Uterus (tissue), 4 donors: ENCODE results near the gene LY6G5B. TPM values are rescaled to one million over a fixed set of nuclear protein-coding genes. Genes with fewer than 3 reads are reported as not detected.

Experiments
- DNase-seq, 2 donors: peaks; one replicate each; pipeline ENCODE4 v3.0.0-alpha.2; 2019 to 2020
- H3K27ac ChIP-seq, 2 donors: fragments of 200-600 bp; sonication (generic); 1 replicate in 1 of 2; 2 replicates in 1 of 2; pipeline ENCODE4 v1.5.1; 2016 to 2018
- H3K27me3 ChIP-seq, 2 donors: fragments of 200-600 bp; sonication (generic); one replicate each; pipeline ENCODE4 v1.5.1; 2018 to 2019; ENCODE audit warnings: control low read depth in 1 of 2
- H3K36me3 ChIP-seq, 2 donors: fragments of 200-600 bp; sonication (generic); one replicate each; pipeline ENCODE4 v1.5.1; 2019; ENCODE audit warnings: control low read depth in 1 of 2
- H3K4me1 ChIP-seq, 2 donors: fragments of 200-600 bp; sonication (generic); one replicate each; pipeline ENCODE4 v1.5.1; 2018 to 2019; ENCODE audit warnings: control low read depth in 1 of 2
- H3K4me3 ChIP-seq, 2 donors: fragments of 200-600 bp; sonication (generic); 1 replicate in 1 of 2; 2 replicates in 1 of 2; pipeline ENCODE4 v1.5.1; 2018 to 2019; ENCODE audit warnings: mild to moderate bottlenecking in 1 of 2
- H3K9me3 ChIP-seq, 2 donors: fragments of 200-600 bp; sonication (generic); one replicate each; pipeline ENCODE4 v1.5.1; 2019; ENCODE audit warnings: control low read depth in 1 of 2
- POLR2A ChIP-seq, 2 donors: fragments of 450-650 bp; IDR thresholded peaks; one replicate each; pipeline ENCODE4 v1.6.1; 2016; ENCODE audit warnings: antibody characterized with exemption in 2 of 2, mild to moderate bottlenecking in 1 of 2, moderate library complexity in 1 of 2
- intact Hi-C: fragments of 100-400 bp; cut with DNase I; formaldehyde crosslinking; loops from one replicate; pipeline ENCODE4 v1.15.1; 2023; ENCODE audit warnings: low total_unique reads
- total RNA-seq, 4 donors: library from RNA; depleted of rRNA in 3 of 4; stranded (reverse); fragments of >200 nt in 3 of 4; gene quantifications; one replicate each; pipeline versions ENCODE4 v1.1.0 to v1.2.4, GENCODE V29; 2014 to 2023
- TF ChIP-seq, protein P1 (sequence below), 4 experiments: fragments of 200-600 bp in 2 of 4; fragments of 450-650 bp in 2 of 4; sonication (generic) in 2 of 4; IDR thresholded peaks; one replicate each; pipeline ENCODE4 v1.5.1; 2016 to 2019; ENCODE audit warnings: antibody characterized with exemption in 4 of 4, mild to moderate bottlenecking in 2 of 4, moderate library complexity in 1 of 4
- donor health status: DM: yes; HTN: yes; CAD: no.

Gene LY6G5B
- total RNA-seq, 4 donors from 2014 or later = 1.0 to 27.4 (median 4.3) TPM

GRCh38 chr6:31640612-31641011 lies 29.2 kb upstream of the LY6G5B start:
- no peaks in the 10 kb centered on the region for H3K36me3 ChIP-seq
- TF ChIP-seq, protein P1, sequence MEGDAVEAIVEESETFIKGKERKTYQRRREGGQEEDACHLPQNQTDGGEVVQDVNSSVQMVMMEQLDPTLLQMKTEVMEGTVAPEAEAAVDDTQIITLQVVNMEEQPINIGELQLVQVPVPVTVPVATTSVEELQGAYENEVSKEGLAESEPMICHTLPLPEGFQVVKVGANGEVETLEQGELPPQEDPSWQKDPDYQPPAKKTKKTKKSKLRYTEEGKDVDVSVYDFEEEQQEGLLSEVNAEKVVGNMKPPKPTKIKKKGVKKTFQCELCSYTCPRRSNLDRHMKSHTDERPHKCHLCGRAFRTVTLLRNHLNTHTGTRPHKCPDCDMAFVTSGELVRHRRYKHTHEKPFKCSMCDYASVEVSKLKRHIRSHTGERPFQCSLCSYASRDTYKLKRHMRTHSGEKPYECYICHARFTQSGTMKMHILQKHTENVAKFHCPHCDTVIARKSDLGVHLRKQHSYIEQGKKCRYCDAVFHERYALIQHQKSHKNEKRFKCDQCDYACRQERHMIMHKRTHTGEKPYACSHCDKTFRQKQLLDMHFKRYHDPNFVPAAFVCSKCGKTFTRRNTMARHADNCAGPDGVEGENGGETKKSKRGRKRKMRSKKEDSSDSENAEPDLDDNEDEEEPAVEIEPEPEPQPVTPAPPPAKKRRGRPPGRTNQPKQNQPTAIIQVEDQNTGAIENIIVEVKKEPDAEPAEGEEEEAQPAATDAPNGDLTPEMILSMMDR (IDR thresholded peaks at IDR 0.05) = no peak
- no peak for TF ChIP-seq POLR2A (IDR thresholded peaks at IDR 0.05)
- intact Hi-C loops = no loop called here
- H3K4me1 ChIP-seq = no peaks in the 10 kb centered on the region
- H3K9me3 ChIP-seq = no peaks in the 10 kb centered on the region
- H3K4me3 ChIP-seq = no peak overlapping the region
- no peaks in the 10 kb centered on the region for H3K27me3 ChIP-seq
- H3K27ac ChIP-seq = no peak overlapping the region
- DNase-seq = no peak

DNA sequence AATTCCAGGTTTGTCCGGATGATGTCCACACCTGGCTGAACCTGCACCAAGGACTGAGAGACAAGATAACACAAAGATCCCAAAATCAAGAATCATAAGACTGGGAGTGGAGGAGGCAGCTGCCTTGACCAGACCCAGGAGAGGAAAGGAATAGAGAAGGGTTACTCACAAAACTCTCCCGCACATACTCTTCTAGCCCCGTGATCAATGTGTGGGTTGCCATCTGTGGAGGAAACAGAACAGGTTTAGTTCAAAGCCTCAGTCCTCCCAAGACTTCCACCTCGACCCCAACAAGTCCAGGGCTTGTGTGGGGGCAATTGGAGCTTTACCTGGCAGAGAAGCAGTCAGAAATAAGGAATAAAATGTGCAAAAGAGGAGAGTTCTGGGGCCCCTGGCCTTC lies 28.4 kb upstream of the LY6G5B start:
- intact Hi-C loops = no loop called here
- DNase-seq = no peak
- Histone ChIP-seq H3K27ac (no peak overlapping the region), H3K9me3 (no peaks in the 10 kb centered on the region), H3K36me3 (no peaks in the 10 kb centered on the region), H3K27me3 (no peaks in the 10 kb centered on the region), H3K4me3 (no peak overlapping the region), H3K4me1 (no peaks in the 10 kb centered on the region)
- TF ChIP-seq, protein P1 (IDR thresholded peaks at IDR 0.05) = no peak
- TF ChIP-seq POLR2A (IDR thresholded peaks at IDR 0.05) = no peak

- H3K27me3 ChIP-seq = no peaks in the 10 kb centered on the region
- no peak for DNase-seq
- no peaks in the 10 kb centered on the region for H3K4me1 ChIP-seq
- no peaks in the 10 kb centered on the region for H3K9me3 ChIP-seq
- H3K27ac ChIP-seq = no peak overlapping the region
- no peaks in the 10 kb centered on the region for H3K36me3 ChIP-seq
- TF ChIP-seq POLR2A (IDR thresholded peaks at IDR 0.05) = no peak
- TF ChIP-seq, protein P1 (IDR thresholded peaks at IDR 0.05) = no peak
- H3K4me3 ChIP-seq = no peak overlapping the region
- intact Hi-C loops = no loop called here
These were observed 26.8 kb upstream of the LY6G5B start for GRCh38 chr6:31642798-31643570.

DNA sequence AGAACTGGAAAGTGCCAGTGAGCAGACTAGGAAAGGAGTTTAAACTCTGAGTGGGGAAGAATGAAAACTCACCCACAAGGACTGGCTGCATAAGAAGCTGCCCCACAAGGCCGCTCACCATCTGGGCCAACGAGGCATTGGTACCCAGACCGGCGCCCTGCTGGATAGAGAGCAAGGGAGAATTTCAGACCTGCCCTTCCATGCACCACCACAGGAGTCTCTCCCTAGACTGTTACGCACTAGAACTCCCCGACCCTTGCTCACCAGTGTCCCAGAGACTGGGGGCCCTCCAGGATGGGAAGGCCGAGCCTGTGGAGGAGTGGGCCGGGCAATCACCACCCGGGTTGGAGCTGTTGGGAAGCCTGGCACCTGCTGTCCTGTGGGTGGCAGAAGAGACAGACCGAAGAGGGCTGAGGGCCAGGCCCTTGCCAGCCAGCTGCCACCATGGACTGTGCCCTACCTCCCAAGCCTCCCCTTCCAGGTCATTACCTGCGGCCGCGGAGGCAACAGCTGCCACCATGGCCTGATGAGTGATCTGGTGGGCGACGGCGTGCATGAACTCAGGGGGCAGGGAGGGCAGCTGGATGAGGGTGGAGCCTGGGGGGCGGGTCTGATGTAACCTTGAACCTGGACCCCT lies 25.8 kb upstream of the LY6G5B start:
- no peak overlapping the region for H3K4me3 ChIP-seq
- TF ChIP-seq, protein P1 (IDR thresholded peaks at IDR 0.05) = no peak
- TF ChIP-seq POLR2A (IDR thresholded peaks at IDR 0.05) = no peak
- DNase-seq = no peak
- intact Hi-C loops = no loop called here
- H3K9me3 ChIP-seq = no peaks in the 10 kb centered on the region
- no peaks in the 10 kb centered on the region for H3K36me3 ChIP-seq
- no peaks in the 10 kb centered on the region for H3K27me3 ChIP-seq
- H3K27ac ChIP-seq = no peak overlapping the region
- no peaks in the 10 kb centered on the region for H3K4me1 ChIP-seq

DNA sequence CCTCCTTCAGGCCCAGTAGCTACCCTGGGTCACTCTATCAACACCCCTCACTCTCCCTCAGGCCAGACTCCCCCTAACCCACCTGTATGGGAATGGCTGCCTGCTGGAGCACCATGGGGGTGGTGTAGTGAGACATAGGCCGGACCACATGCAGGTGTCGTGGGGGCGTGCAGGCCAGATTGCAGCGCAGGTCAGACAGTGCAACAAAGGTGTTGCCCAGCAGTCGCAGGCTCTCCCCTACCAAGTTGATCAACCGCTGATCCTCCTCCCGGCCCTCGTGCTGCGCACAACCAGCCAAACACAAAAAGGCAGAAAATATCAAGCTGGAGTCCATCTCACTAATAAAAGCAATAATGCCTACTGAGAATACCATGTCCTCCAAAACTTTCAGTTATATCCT lies 24.5 kb upstream of the LY6G5B start:
- no peaks in the 10 kb centered on the region for H3K36me3 ChIP-seq
- intact Hi-C loops = no loop called here
- H3K27ac ChIP-seq = no peak overlapping the region
- TF ChIP-seq, protein P1 (IDR thresholded peaks at IDR 0.05) = no peak
- TF ChIP-seq POLR2A (IDR thresholded peaks at IDR 0.05) = no peak
- no peaks in the 10 kb centered on the region for H3K4me1 ChIP-seq
- H3K27me3 ChIP-seq = no peaks in the 10 kb centered on the region
- DNase-seq = no peak
- no peaks in the 10 kb centered on the region for H3K9me3 ChIP-seq
- H3K4me3 ChIP-seq = no peak overlapping the region
